ENCODE measurements around the gene UGT3A1.

- TF ChIP-seq CTCF (IDR thresholded peaks at IDR 0.05 in 2 of 3, conservative IDR thresholded peaks at IDR 0.05 in 1 of 3; ENCODE audit: borderline replicate concordance in 1 of 3, insufficient read depth in 1 of 3, low read depth in 2 of 3, low read length in 2 of 3) (no peak), REST (IDR thresholded peaks at IDR 0.05; ENCODE audit: low read depth) (no peak), EZH2 (IDR thresholded peaks at IDR 0.05) (no peak), SRF (IDR thresholded peaks at IDR 0.05; ENCODE audit: low read depth) (no peak), RAD21 (IDR thresholded peaks at IDR 0.05; ENCODE audit: low read depth) (no peak), POLR2AphosphoS5 (IDR thresholded peaks at IDR 0.05; ENCODE audit: low read depth, low read length) (no peak), MAX (IDR thresholded peaks at IDR 0.05) (no peak), ZNF274 (IDR thresholded peaks at IDR 0.05; ENCODE audit: low read depth, low read length) (no peak), POLR2A (IDR thresholded peaks at IDR 0.05; ENCODE audit: borderline replicate concordance, extremely low read depth, insufficient read depth, insufficient read length) (no peak), SP1 (IDR thresholded peaks at IDR 0.05; ENCODE audit: low read depth) (no peak)
These were observed 25.8 kb upstream of the UGT3A1 start for GRCh38 chr5:36017004-36017403.
